ENCODE results near the gene DNM3.

DNA sequence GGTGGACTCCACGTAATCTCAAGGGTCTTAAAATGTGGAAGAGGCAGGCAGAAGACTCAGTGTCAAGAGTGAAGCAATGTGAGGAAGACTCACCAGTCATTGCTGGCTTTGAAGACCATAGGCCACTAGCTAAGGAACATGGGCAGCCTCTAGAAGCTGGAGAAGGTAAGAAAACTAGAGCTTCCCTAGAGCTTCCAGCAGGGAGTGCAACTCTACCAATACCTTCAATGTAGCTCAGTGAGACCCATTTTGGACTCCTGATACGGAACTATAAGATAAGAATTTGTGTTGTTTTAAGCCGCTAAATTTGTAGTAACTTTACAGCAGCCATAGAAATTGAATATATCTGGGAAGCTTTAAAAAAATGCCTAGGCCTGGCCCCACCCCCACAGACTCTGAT is 41.0 kb upstream of the DNM3 start:
- no peak for TF ChIP-seq POLR2A (IDR thresholded peaks at IDR 0.05)
- no peak for TF ChIP-seq POLR2AphosphoS5 (IDR thresholded peaks at IDR 0.05)
- TF ChIP-seq, protein P1, sequence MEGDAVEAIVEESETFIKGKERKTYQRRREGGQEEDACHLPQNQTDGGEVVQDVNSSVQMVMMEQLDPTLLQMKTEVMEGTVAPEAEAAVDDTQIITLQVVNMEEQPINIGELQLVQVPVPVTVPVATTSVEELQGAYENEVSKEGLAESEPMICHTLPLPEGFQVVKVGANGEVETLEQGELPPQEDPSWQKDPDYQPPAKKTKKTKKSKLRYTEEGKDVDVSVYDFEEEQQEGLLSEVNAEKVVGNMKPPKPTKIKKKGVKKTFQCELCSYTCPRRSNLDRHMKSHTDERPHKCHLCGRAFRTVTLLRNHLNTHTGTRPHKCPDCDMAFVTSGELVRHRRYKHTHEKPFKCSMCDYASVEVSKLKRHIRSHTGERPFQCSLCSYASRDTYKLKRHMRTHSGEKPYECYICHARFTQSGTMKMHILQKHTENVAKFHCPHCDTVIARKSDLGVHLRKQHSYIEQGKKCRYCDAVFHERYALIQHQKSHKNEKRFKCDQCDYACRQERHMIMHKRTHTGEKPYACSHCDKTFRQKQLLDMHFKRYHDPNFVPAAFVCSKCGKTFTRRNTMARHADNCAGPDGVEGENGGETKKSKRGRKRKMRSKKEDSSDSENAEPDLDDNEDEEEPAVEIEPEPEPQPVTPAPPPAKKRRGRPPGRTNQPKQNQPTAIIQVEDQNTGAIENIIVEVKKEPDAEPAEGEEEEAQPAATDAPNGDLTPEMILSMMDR (IDR thresholded peaks at IDR 0.05), result no peak
- TF ChIP-seq EP300 (IDR thresholded peaks at IDR 0.05), result no peak
